H1 (cell line): ENCODE data around the gene SYNPO. TPM values are rescaled to one million over a fixed set of nuclear protein-coding genes. Genes with fewer than 3 reads are reported as not detected.

ENCODE experiments used
- CTCF ChIA-PET: fragments of 300-600 bp; sonication (Branson Sonifier 250); formaldehyde crosslinking; loops from one replicate; lab custom pipeline; 2021; ENCODE audit not compliant: partially characterized antibody; lab: Charles Lee
- POLR2A ChIA-PET: fragments of 300-600 bp; sonication (Branson Sonifier 250); formaldehyde crosslinking; loops from one replicate; lab custom pipeline; 2021; ENCODE audit warnings: inconsistent platforms; ENCODE audit not compliant: partially characterized antibody; lab: Charles Lee
- DNase-seq, 2 experiments: peaks; one replicate each; pipeline versions ENCODE4 v3.0.0 to v3.0.0-alpha.2; 2010 to 2022; ENCODE audit warnings: low spot score in 2 of 2, low read depth in 1 of 2, mixed read lengths in 1 of 2
- FAIRE-seq: peaks from 2 replicates; lab custom pipeline; 2011; peaks lifted over from hg19 to GRCh38; lab: Jason Lieb, UNC
- H2AFZ ChIP-seq: 2 replicates; pipeline ENCODE4 v1.8.1; 2012; ENCODE audit warnings: low read length, inconsistent platforms
- H2AK5ac ChIP-seq: 2 replicates; pipeline ENCODE4 v1.6.1; 2013; ENCODE audit warnings: low read depth, low read length
- H2BK120ac ChIP-seq: replicated peaks from 2 replicates; pipeline ENCODE3; 2013; ENCODE audit warnings: low read depth, low read length, inconsistent platforms
- H2BK12ac ChIP-seq: 2 replicates; pipeline ENCODE4 v1.6.1; 2013; ENCODE audit warnings: low read depth, low read length
- H2BK15ac ChIP-seq: 2 replicates; pipeline ENCODE4 v1.6.1; 2013; ENCODE audit warnings: low read length
- H2BK20ac ChIP-seq: 2 replicates; pipeline ENCODE4 v1.6.1; 2013; ENCODE audit warnings: low read length
- H2BK5ac ChIP-seq: 2 replicates; pipeline ENCODE4 v1.6.1; 2013; ENCODE audit warnings: low read depth, low read length
- H3K14ac ChIP-seq: 2 replicates; pipeline ENCODE4 v1.6.1; 2013; ENCODE audit warnings: inconsistent platforms; ENCODE audit not compliant: insufficient read length
- H3K18ac ChIP-seq: 2 replicates; pipeline ENCODE4 v1.6.1; 2013; ENCODE audit warnings: low read length; ENCODE audit errors: extremely low read depth
- H3K23ac ChIP-seq: 2 replicates; pipeline ENCODE4 v1.6.1; 2013; ENCODE audit warnings: inconsistent platforms; ENCODE audit not compliant: insufficient read length
- H3K23me2 ChIP-seq: 2 replicates; pipeline ENCODE4 v1.6.1; 2013; ENCODE audit warnings: low read depth, low read length
- H3K27ac ChIP-seq: 2 replicates; pipeline ENCODE4 v1.6.1; 2011; ENCODE audit warnings: low read depth, low read length, inconsistent platforms
- H3K27me3 ChIP-seq, 4 experiments: replicated peaks in 1 of 4; 1 replicate in 1 of 4; 2 replicates in 3 of 4; pipeline versions ENCODE4 v1.6.1 to v1.8.1; 2011 to 2013; ENCODE audit warnings: low read length in 3 of 4, mild to moderate bottlenecking in 3 of 4, inconsistent platforms in 2 of 4, mixed read lengths in 2 of 4, moderate library complexity in 1 of 4; ENCODE audit not compliant: control insufficient read depth in 3 of 4, insufficient read depth in 3 of 4; ENCODE audit errors: extremely low read depth in 1 of 4
- H3K36me3 ChIP-seq, 4 experiments: 2 replicates each; pipeline versions ENCODE4 v1.6.1 to v1.8.1; 2011 to 2013; ENCODE audit warnings: mild to moderate bottlenecking in 4 of 4, low read length in 3 of 4, moderate library complexity in 2 of 4, control low read depth in 1 of 4, inconsistent platforms in 1 of 4; ENCODE audit not compliant: insufficient read depth in 4 of 4, control insufficient read depth in 2 of 4
- H3K4ac ChIP-seq: replicated peaks from 2 replicates; pipeline ENCODE3; 2013; ENCODE audit warnings: low read length, low read depth, mixed read lengths, inconsistent platforms; ENCODE audit not compliant: insufficient read length
- H3K4me1 ChIP-seq, 4 experiments: replicated peaks in 1 of 4; 1 replicate in 1 of 4; 2 replicates in 3 of 4; pipeline versions ENCODE4 v1.6.1 to v1.8.1; 2011 to 2013; ENCODE audit warnings: low read length in 3 of 4, inconsistent platforms in 2 of 4, mixed read lengths in 1 of 4; ENCODE audit not compliant: insufficient read depth in 4 of 4, control insufficient read depth in 3 of 4
- H3K4me2 ChIP-seq, 2 experiments: 2 replicates each; pipeline versions ENCODE4 v1.6.1 to v1.8.1; 2011 to 2013; ENCODE audit warnings: low read depth in 2 of 2, low read length in 2 of 2, control low read depth in 1 of 2, inconsistent platforms in 1 of 2, mild to moderate bottlenecking in 1 of 2; ENCODE audit not compliant: insufficient read depth in 1 of 2
- H3K4me3 ChIP-seq, 4 experiments: fragments of 200-600, 300-600 bp in 1 of 4; sonication (generic), shearing (Covaris generic), sonication (Bioruptor Twin) in 1 of 4; 2 replicates each; pipeline versions ENCODE4 v1.5.1 to v1.8.1; 2011 to 2016; ENCODE audit warnings: low read length in 4 of 4, low read depth in 3 of 4, control low read depth in 2 of 4, inconsistent platforms in 2 of 4, mild to moderate bottlenecking in 2 of 4, mixed read lengths in 1 of 4, moderate library complexity in 1 of 4; ENCODE audit not compliant: insufficient read depth in 2 of 4; ENCODE audit errors: extremely low read depth in 1 of 4
- H3K56ac ChIP-seq: replicated peaks from 2 replicates; pipeline ENCODE3; 2013; ENCODE audit warnings: low read depth, mild to moderate bottlenecking, mixed read lengths, low read length, inconsistent platforms; ENCODE audit not compliant: insufficient read length
- H3K79me1 ChIP-seq: 2 replicates; pipeline ENCODE4 v1.6.1; 2013; ENCODE audit warnings: low read depth, low read length, control low read depth
- H3K79me2 ChIP-seq, 2 experiments: 2 replicates each; pipeline versions ENCODE4 v1.6.1 to v1.8.1; 2012 to 2013; ENCODE audit warnings: low read length in 2 of 2, mild to moderate bottlenecking in 2 of 2, inconsistent platforms in 1 of 2; ENCODE audit not compliant: insufficient read depth in 2 of 2, control insufficient read depth in 1 of 2
- H3K9ac ChIP-seq, 4 experiments: replicated peaks in 1 of 4; 1 replicate in 1 of 4; 2 replicates in 3 of 4; pipeline versions ENCODE4 v1.6.1 to v1.8.1; 2011 to 2013; ENCODE audit warnings: low read depth in 3 of 4, low read length in 3 of 4, control low read depth in 2 of 4, mild to moderate bottlenecking in 2 of 4, moderate library complexity in 2 of 4, inconsistent platforms in 1 of 4; ENCODE audit errors: extremely low read depth in 1 of 4
- H3K9me3 ChIP-seq, 2 experiments: 2 replicates each; pipeline versions ENCODE4 v1.6.1 to v1.8.1; 2012 to 2013; ENCODE audit warnings: mild to moderate bottlenecking in 2 of 2, moderate library complexity in 2 of 2, control low read depth in 1 of 2, inconsistent platforms in 1 of 2, low read depth in 1 of 2, low read length in 1 of 2, mixed read lengths in 1 of 2; ENCODE audit not compliant: insufficient read depth in 2 of 2
- H4K20me1 ChIP-seq, 2 experiments: replicated peaks in 1 of 2; 2 replicates each; pipeline versions ENCODE3 to v1.8.1; 2011 to 2013; ENCODE audit warnings: inconsistent platforms in 2 of 2, low read length in 2 of 2, mild to moderate bottlenecking in 1 of 2; ENCODE audit not compliant: insufficient read depth in 2 of 2, control insufficient read depth in 1 of 2
- H4K5ac ChIP-seq: 2 replicates; pipeline ENCODE4 v1.6.1; 2013; ENCODE audit warnings: low read length, low read depth, mixed read lengths, inconsistent platforms; ENCODE audit not compliant: insufficient read length
- H4K8ac ChIP-seq: 2 replicates; pipeline ENCODE4 v1.8.0; 2013; ENCODE audit warnings: mild to moderate bottlenecking, moderate library complexity, low read length, inconsistent platforms; ENCODE audit not compliant: insufficient read depth; ENCODE audit errors: extremely low read depth
- H4K91ac ChIP-seq: replicated peaks from 2 replicates; pipeline ENCODE3; 2013; ENCODE audit warnings: low read length, mixed read lengths, inconsistent platforms; ENCODE audit not compliant: insufficient read length
- BRCA1 ChIP-seq: IDR thresholded peaks from 2 replicates; pipeline ENCODE4 v1.6.1; 2012; ENCODE audit warnings: low read depth, low read length, improper control_type of control experiment
- CBX5 ChIP-seq: fragments of 300-800, 300-1000 bp; sonication (generic); IDR thresholded peaks from 2 replicates; pipeline ENCODE4 v1.7.1; 2016; ENCODE audit warnings: antibody characterized with exemption, low read length, low read depth
- EGR1 ChIP-seq: IDR thresholded peaks from 2 replicates; pipeline ENCODE4 v1.6.1; 2011; ENCODE audit warnings: low read depth, low read length, borderline replicate concordance
- EZH2 ChIP-seq: fragments of 200-600 bp; sonication (generic); IDR thresholded peaks from 2 replicates; pipeline ENCODE4 v1.7.1; 2012; ENCODE audit warnings: low read depth, mild to moderate bottlenecking, moderate library complexity, low read length, inconsistent platforms; ENCODE audit not compliant: severe bottlenecking
- FOSL1 ChIP-seq: IDR thresholded peaks from 2 replicates; pipeline ENCODE4 v1.6.1; 2011; ENCODE audit warnings: mild to moderate bottlenecking, low read depth, low read length, moderate library complexity; ENCODE audit not compliant: insufficient read depth
- GABPA ChIP-seq: IDR thresholded peaks from 2 replicates; pipeline ENCODE4 v1.6.1; 2011; ENCODE audit warnings: mild to moderate bottlenecking, low read length, moderate library complexity, borderline replicate concordance; ENCODE audit not compliant: insufficient read depth
- HDAC2 ChIP-seq, 2 experiments: fragments of 300-600 bp in 1 of 2; sonication (generic) in 1 of 2; IDR thresholded peaks; 2 replicates each; pipeline ENCODE4 v1.6.1; 2011 to 2012; ENCODE audit warnings: low read depth in 2 of 2, low read length in 2 of 2, mild to moderate bottlenecking in 2 of 2, moderate library complexity in 2 of 2, borderline replicate concordance in 1 of 2, inconsistent platforms in 1 of 2
- KDM4A ChIP-seq: IDR thresholded peaks from one replicate; pipeline ENCODE4 v1.7.1; 2012; ENCODE audit warnings: low read depth, mild to moderate bottlenecking, moderate library complexity, low read length, inconsistent platforms; ENCODE audit not compliant: severe bottlenecking
- RFX5 ChIP-seq: IDR thresholded peaks from 2 replicates; pipeline ENCODE4 v1.6.1; 2011; ENCODE audit warnings: low read depth, low read length, improper control_type of control experiment, borderline replicate concordance
- SP2 ChIP-seq: IDR thresholded peaks from 2 replicates; pipeline ENCODE4 v1.6.1; 2012; ENCODE audit warnings: mild to moderate bottlenecking, low read length, inconsistent platforms
- YY1 ChIP-seq: IDR thresholded peaks from 2 replicates; pipeline ENCODE4 v1.6.1; 2011; ENCODE audit warnings: low read depth, mild to moderate bottlenecking, low read length
- ZNF274 ChIP-seq: IDR thresholded peaks from 2 replicates; pipeline ENCODE4 v1.7.0; 2012; ENCODE audit warnings: low read length, borderline replicate concordance; ENCODE audit errors: extremely low read depth
- WGBS, 2 experiments: shearing (Covaris generic) in 1 of 2; methylation state at CpG; one replicate each; pipeline versions ENCODE4 v1.1.6 to v1.1.7; 2013 to 2015; ENCODE audit warnings: low lambda C conversion rate in 2 of 2, mixed read lengths in 2 of 2, inconsistent platforms in 1 of 2, low coverage in 1 of 2, missing lambda C conversion rate in 1 of 2; ENCODE audit not compliant: insufficient replicate concordance in 2 of 2, insufficient coverage in 1 of 2, insufficient read length in 1 of 2; ENCODE audit errors: extremely low coverage in 1 of 2, missing lambda C conversion rate in 1 of 2; 5-methylcytosine and 5-hydroxymethylcytosine counted together
- polyA plus RNA-seq, 7 experiments: library from polyadenylated mRNA; depleted of rRNA in 3 of 7; stranded (reverse) in 5 of 7; unstranded in 2 of 7; fragments of >200 nt in 5 of 7; fragments of 200-250 nt in 2 of 7; gene quantifications; 1 replicate in 5 of 7; 2 replicates in 1 of 7; 4 replicates in 1 of 7; pipeline versions ENCODE4 v1.2.1 to v1.2.3, GENCODE V29; 2011 to 2013; ENCODE audit warnings: missing spikeins in 2 of 7, mixed read lengths in 2 of 7
- total RNA-seq: library from RNA; stranded (reverse); fragmentation: NEBNext Ultra II Directional; extraction: Animal tissue kit (Norgen Biotek cat#: 25700); gene quantifications from 2 replicates; pipeline ENCODE4 v1.2.1, GENCODE V29; 2021

SYNPO gene
- total and polyA plus RNA-seq, 2 of the 8 experiments (the other 6 are each of a cell fraction or from before 2014, with no cell fraction given), result 2.3 TPM

- H3K18ac ChIP-seq, result no peak overlapping the region
- no peak overlapping the region for H3K4ac ChIP-seq
- H4K91ac ChIP-seq, result no peak overlapping the region
- ChIA-PET CTCF (interaction anchor here (0.5 to 20.1 kb wide), 24 partner anchors 2 to 624 kb away, joined by 3 to 303 read pairs (median 4); partner anchors contain the start of genes MYOZ3 and SYNPO), POLR2A (interaction anchor here (1.2 to 1.4 kb wide), 4 partner anchors 10 to 50 kb away, joined by 4 to 6 read pairs (median 4); partner anchors contain the start of gene RBM22)
- no peak overlapping the region for H2BK20ac ChIP-seq
- peak overlapping the region; percentile 88; the same call in 1 of the 2 replicates for H2AK5ac ChIP-seq
- H4K5ac ChIP-seq, result no peak overlapping the region
- H3K36me3 ChIP-seq, result no peaks in the 10 kb centered on the region
- DNase-seq, result no peak
- H3K4me2 ChIP-seq, result no peak overlapping the region
- no peak overlapping the region for H3K23ac ChIP-seq
- H3K79me2 ChIP-seq, result no peaks in the 10 kb centered on the region
- H3K9me3 ChIP-seq, result no peaks in the 10 kb centered on the region
- H4K8ac ChIP-seq, result no peak overlapping the region
- no peak overlapping the region for H2BK5ac ChIP-seq
- H3K79me1 ChIP-seq, result no peaks in the 10 kb centered on the region
- H2BK15ac ChIP-seq, result no peak overlapping the region
- no peaks in the 10 kb centered on the region for H4K20me1 ChIP-seq
- no peak for FAIRE-seq
- peaks cover 0 to 4% (median 2%) of the 10 kb centered on the region in 4 experiments; a peak in 4 of 7 replicates for H3K4me1 ChIP-seq
- no peak overlapping the region for H2BK120ac ChIP-seq
- no peak overlapping the region for H3K14ac ChIP-seq
- peaks cover 2% of the 10 kb centered on the region; the same call in 1 of the 2 replicates for H3K23me2 ChIP-seq
- no peak overlapping the region for H3K9ac ChIP-seq
- H3K27ac ChIP-seq, result no peak overlapping the region
- no peak overlapping the region for H2BK12ac ChIP-seq
- H3K56ac ChIP-seq, result no peak overlapping the region
- 89% methylated on average over 2 of the region's 2 CpGs; no CpG with 5 or more reads in 1 of the 2 experiments for WGBS, 2 experiments
- H3K27me3 ChIP-seq, result no peaks in the 10 kb centered on the region; a peak in 1 of 7 replicates
- H3K4me3 ChIP-seq, result no peak overlapping the region
- H2AFZ ChIP-seq, result no peak overlapping the region
- TF ChIP-seq KDM4A, result no peak
- no peak for TF ChIP-seq EGR1
- no peak for TF ChIP-seq RFX5
- no peak for TF ChIP-seq FOSL1
- no peak for TF ChIP-seq HDAC2 (IDR thresholded peaks at IDR 0.05; ENCODE audit: borderline replicate concordance in 1 of 2, low read depth in 2 of 2, low read length in 2 of 2)
- TF ChIP-seq BRCA1, result no peak
- TF ChIP-seq YY1, result no peak
- no peak for TF ChIP-seq SP2
- TF ChIP-seq ZNF274, result no peak
- no peak for TF ChIP-seq GABPA
- no peak for TF ChIP-seq EZH2
- no peak for TF ChIP-seq CBX5
These were observed 13.5 kb downstream of the SYNPO start for GRCh38 chr5:150653762-150654556.
